ENCODE data around the gene ANKLE2.
"Not testable (repeated sequence)": the region's sequence is repeated elsewhere in the genome, so short reads cannot be mapped to it uniquely, and the experiment has no call there.

Gene ANKLE2

GRCh38 chr12:132761032-132761920, at the start of gene ANKLE2:
Gene ANKLE2, minus strand, starts transcription at chr12:132761832. Its CDS starts 34 bp downstream, at chr12:132761798.
- in situ Hi-C loops (cut with MboI; ENCODE audit: low sequenced_read_pairs), result no loop called here

GRCh38 chr12:132809391-132809790, 47.8 kb upstream of the ANKLE2 start:
- in situ Hi-C loops (cut with MboI; ENCODE audit: low sequenced_read_pairs), result not testable (repeated sequence)

- in situ Hi-C loops (cut with MboI; ENCODE audit: low sequenced_read_pairs), result no loop called here
Observed at GRCh38 chr12:132807295-132808092, 45.9 kb upstream of the ANKLE2 start.

GRCh38 chr12:132806857-132807256, 45.2 kb upstream of the ANKLE2 start:
- in situ Hi-C loops (cut with MboI; ENCODE audit: low sequenced_read_pairs), result no loop called here

GRCh38 chr12:132804426-132804861, 42.8 kb upstream of the ANKLE2 start:
- in situ Hi-C loops (cut with MboI; ENCODE audit: low sequenced_read_pairs), result no loop called here

GRCh38 chr12:132803888-132804287, 42.3 kb upstream of the ANKLE2 start:
- in situ Hi-C loops (cut with MboI; ENCODE audit: low sequenced_read_pairs), result no loop called here

- in situ Hi-C loops (cut with MboI; ENCODE audit: low sequenced_read_pairs), result no loop called here
Observed at GRCh38 chr12:132803125-132803524, 41.5 kb upstream of the ANKLE2 start.

GRCh38 chr12:132801741-132802140, 40.1 kb upstream of the ANKLE2 start:
- in situ Hi-C loops (cut with MboI; ENCODE audit: low sequenced_read_pairs), result no loop called here

GRCh38 chr12:132798836-132799235, 37.2 kb upstream of the ANKLE2 start:
- in situ Hi-C loops (cut with MboI; ENCODE audit: low sequenced_read_pairs), result no loop called here

- in situ Hi-C loops (cut with MboI; ENCODE audit: low sequenced_read_pairs), result no loop called here
Observed at GRCh38 chr12:132797820-132798570, 36.4 kb upstream of the ANKLE2 start.

GRCh38 chr12:132795847-132796246, 34.2 kb upstream of the ANKLE2 start:
- in situ Hi-C loops (cut with MboI; ENCODE audit: low sequenced_read_pairs), result no loop called here

GRCh38 chr12:132791940-132792339, 30.3 kb upstream of the ANKLE2 start:
- in situ Hi-C loops (cut with MboI; ENCODE audit: low sequenced_read_pairs), result not testable (repeated sequence)

- in situ Hi-C loops (cut with MboI; ENCODE audit: low sequenced_read_pairs), result no loop called here
Observed at GRCh38 chr12:132789099-132789471, 27.5 kb upstream of the ANKLE2 start.

GRCh38 chr12:132788375-132789098, 26.9 kb upstream of the ANKLE2 start:
- in situ Hi-C loops (cut with MboI; ENCODE audit: low sequenced_read_pairs), result no loop called here

- in situ Hi-C loops (cut with MboI; ENCODE audit: low sequenced_read_pairs), result no loop called here
Observed at GRCh38 chr12:132787877-132788276, 26.2 kb upstream of the ANKLE2 start.

- in situ Hi-C loops (cut with MboI; ENCODE audit: low sequenced_read_pairs), result no loop called here
Observed at GRCh38 chr12:132786192-132786591, 24.6 kb upstream of the ANKLE2 start.

GRCh38 chr12:132784580-132784979, 22.9 kb upstream of the ANKLE2 start:
- in situ Hi-C loops (cut with MboI; ENCODE audit: low sequenced_read_pairs), result no loop called here

GRCh38 chr12:132783917-132784531, 22.4 kb upstream of the ANKLE2 start:
- in situ Hi-C loops (cut with MboI; ENCODE audit: low sequenced_read_pairs), result no loop called here

GRCh38 chr12:132781938-132782337, 20.3 kb upstream of the ANKLE2 start:
- in situ Hi-C loops (cut with MboI; ENCODE audit: low sequenced_read_pairs), result no loop called here

- in situ Hi-C loops (cut with MboI; ENCODE audit: low sequenced_read_pairs), result no loop called here
Observed at GRCh38 chr12:132779781-132780353, 18.2 kb upstream of the ANKLE2 start.

Data from hTERT RPE-1 (cell line).